IMR-90 (cell line): ENCODE measurements around the gene KLRC3. TPM values are rescaled to one million over a fixed set of nuclear protein-coding genes. Genes with fewer than 3 reads are reported as not detected.

Experiments used
- ATAC-seq: fragments of 200-7000 bp; cut with Tn5 transposase; 2 replicates; pipeline ENCODE4 v1.9.1; 2020; ENCODE audit warnings: low read depth, mild to moderate bottlenecking, moderate library complexity
- BruUV-seq: library from RNA; stranded (reverse); fragments of 400-500 nt; replicated peaks from 2 replicates; lab custom pipeline; 2021; lab: Mats Ljungman, UMichigan
- CTCF ChIA-PET: fragments of 300-600 bp; formaldehyde crosslinking; extraction: SDS; loops from one replicate; lab custom pipeline; 2021; ENCODE audit warnings: antibody characterized with exemption; lab: Yijun Ruan, JAX
- POLR2A ChIA-PET: fragments of 300-600 bp; sonication (Branson Sonifier 250); formaldehyde crosslinking; loops from one replicate; lab custom pipeline; 2022; ENCODE audit warnings: antibody characterized with exemption; ENCODE audit not compliant: unreplicated experiment; lab: Charles Lee
- DNase-seq: peaks from one replicate; pipeline ENCODE4 v3.0.0; 2013
- H2AFZ ChIP-seq: replicated peaks from 2 replicates; pipeline ENCODE3; 2013; ENCODE audit warnings: low read length, mild to moderate bottlenecking; ENCODE audit not compliant: poor library complexity
- H2AK5ac ChIP-seq: 2 replicates; pipeline ENCODE4 v1.6.1; 2013; ENCODE audit warnings: low read depth, low read length, inconsistent platforms
- H2AK9ac ChIP-seq: replicated peaks from 2 replicates; pipeline ENCODE3; 2013; ENCODE audit warnings: mild to moderate bottlenecking, low read depth, low read length, moderate library complexity; ENCODE audit not compliant: poor library complexity
- H2BK120ac ChIP-seq: 2 replicates; pipeline ENCODE4 v1.6.1; 2013; ENCODE audit warnings: low read depth, low read length, inconsistent platforms
- H2BK15ac ChIP-seq: 3 replicates; pipeline ENCODE4 v1.6.1; 2013; ENCODE audit warnings: low read depth, low read length, inconsistent platforms
- H2BK20ac ChIP-seq: 2 replicates; pipeline ENCODE4 v1.6.1; 2013; ENCODE audit warnings: low read depth, mild to moderate bottlenecking, inconsistent platforms, low read length, moderate library complexity
- H2BK5ac ChIP-seq: 2 replicates; pipeline ENCODE4 v1.6.1; 2013; ENCODE audit warnings: mild to moderate bottlenecking, low read depth, low read length, inconsistent platforms; ENCODE audit not compliant: poor library complexity, severe bottlenecking
- H3K14ac ChIP-seq: replicated peaks from 2 replicates; pipeline ENCODE4 v1.6.1; 2013; ENCODE audit warnings: low read depth, low read length, inconsistent platforms
- H3K18ac ChIP-seq: 2 replicates; pipeline ENCODE4 v1.6.1; 2013; ENCODE audit warnings: low read depth, low read length, control low read depth
- H3K23ac ChIP-seq: 2 replicates; pipeline ENCODE4 v1.6.1; 2013; ENCODE audit warnings: low read depth, low read length, inconsistent platforms
- H3K27ac ChIP-seq: 2 replicates; pipeline ENCODE4 v1.5.1; 2013; ENCODE audit warnings: mild to moderate bottlenecking, control low read depth, low read length; ENCODE audit not compliant: insufficient read depth
- H3K27me3 ChIP-seq: 2 replicates; pipeline ENCODE4 v1.6.1; 2013; ENCODE audit warnings: low read length; ENCODE audit not compliant: control insufficient read depth, insufficient read depth
- H3K36me3 ChIP-seq: 2 replicates; pipeline ENCODE4 v1.6.1; 2013; ENCODE audit warnings: low read length, mixed read lengths; ENCODE audit not compliant: control insufficient read depth, insufficient read depth
- H3K4ac ChIP-seq: 2 replicates; pipeline ENCODE4 v1.6.1; 2013; ENCODE audit warnings: low read depth, low read length, inconsistent platforms
- H3K4me1 ChIP-seq: 2 replicates; pipeline ENCODE4 v1.6.1; 2013; ENCODE audit warnings: low read length, mixed read lengths; ENCODE audit not compliant: control insufficient read depth, insufficient read depth
- H3K4me2 ChIP-seq: 2 replicates; pipeline ENCODE4 v1.6.1; 2013; ENCODE audit warnings: low read depth, mild to moderate bottlenecking, control low read depth, low read length, moderate library complexity
- H3K4me3 ChIP-seq: 2 replicates; pipeline ENCODE4 v1.5.1; 2013; ENCODE audit warnings: low read depth, mild to moderate bottlenecking, control low read depth, low read length, moderate library complexity; ENCODE audit not compliant: insufficient read depth
- H3K56ac ChIP-seq: 2 replicates; pipeline ENCODE4 v1.6.1; 2013; ENCODE audit warnings: low read length, inconsistent platforms; ENCODE audit not compliant: insufficient read depth; ENCODE audit errors: extremely low read depth
- H3K79me1 ChIP-seq, 2 experiments: 2 replicates each; pipeline ENCODE4 v1.6.1; 2013; ENCODE audit warnings: low read length in 2 of 2, inconsistent platforms in 1 of 2, low read depth in 1 of 2
- H3K9ac ChIP-seq: 2 replicates; pipeline ENCODE4 v1.6.1; 2013; ENCODE audit warnings: low read depth, low read length, control low read depth
- H3K9me1 ChIP-seq: 2 replicates; pipeline ENCODE4 v1.6.1; 2013; ENCODE audit warnings: low read length, inconsistent platforms; ENCODE audit not compliant: insufficient read depth
- H3K9me3 ChIP-seq: 2 replicates; pipeline ENCODE4 v1.6.1; 2013; ENCODE audit warnings: low read length; ENCODE audit not compliant: control insufficient read depth, insufficient read depth
- H4K20me1 ChIP-seq: 2 replicates; pipeline ENCODE4 v1.6.1; 2013; ENCODE audit warnings: low read length, inconsistent platforms; ENCODE audit not compliant: insufficient read depth
- H4K5ac ChIP-seq: 2 replicates; pipeline ENCODE4 v1.6.1; 2013; ENCODE audit warnings: mild to moderate bottlenecking, low read depth, low read length, control low read depth
- H4K8ac ChIP-seq, 2 experiments: 2 replicates each; pipeline ENCODE4 v1.6.1; 2013; ENCODE audit warnings: low read depth in 2 of 2, low read length in 2 of 2, control low read depth in 1 of 2, inconsistent platforms in 1 of 2
- H4K91ac ChIP-seq: 2 replicates; pipeline ENCODE4 v1.6.1; 2013; ENCODE audit warnings: low read depth, low read length, inconsistent platforms; ENCODE audit not compliant: insufficient read depth
- CHD1 ChIP-seq: IDR thresholded peaks from 2 replicates; pipeline ENCODE4 v1.6.1; 2012; ENCODE audit warnings: low read depth, low read length, improper control_type of control experiment
- MAFK ChIP-seq: IDR thresholded peaks from 2 replicates; pipeline ENCODE4 v1.6.1; 2012; ENCODE audit warnings: low read depth, low read length, improper control_type of control experiment
- MAZ ChIP-seq: IDR thresholded peaks from 2 replicates; pipeline ENCODE4 v1.6.1; 2012; ENCODE audit warnings: low read depth, mild to moderate bottlenecking, low read length, improper control_type of control experiment, moderate library complexity, borderline replicate concordance
- MXI1 ChIP-seq: IDR thresholded peaks from 2 replicates; pipeline ENCODE4 v1.6.1; 2012; ENCODE audit warnings: low read depth, mild to moderate bottlenecking, low read length, moderate library complexity, borderline replicate concordance
- NFE2L2 ChIP-seq: fragments of 150-350 bp; IDR thresholded peaks from 2 replicates; pipeline ENCODE4 v1.6.1; 2016; ENCODE audit warnings: low read depth, mild to moderate bottlenecking, low read length
- RCOR1 ChIP-seq: IDR thresholded peaks from 2 replicates; pipeline ENCODE4 v1.6.1; 2012; ENCODE audit warnings: mild to moderate bottlenecking, low read length, improper control_type of control experiment; ENCODE audit not compliant: insufficient replicate concordance
- RFX5 ChIP-seq: IDR thresholded peaks from 2 replicates; pipeline ENCODE4 v1.8.0; 2012; ENCODE audit warnings: low read depth, mild to moderate bottlenecking, low read length, moderate library complexity
- SMC3 ChIP-seq: fragments of 150-350 bp; IDR thresholded peaks from 2 replicates; pipeline ENCODE4 v1.6.1; 2016; ENCODE audit warnings: low read depth, mild to moderate bottlenecking, antibody characterized with exemption, low read length, moderate library complexity
- WGBS, 2 experiments: methylation state at CpG; one replicate each; pipeline versions ENCODE4 v1.1.5 to v1.1.7; 2013; ENCODE audit warnings: missing lambda C conversion rate in 2 of 2; ENCODE audit not compliant: insufficient read length in 1 of 2; ENCODE audit errors: extremely low coverage in 2 of 2; 5-methylcytosine and 5-hydroxymethylcytosine counted together
- dilution Hi-C: fragments of 300-500 bp; cut with HindIII; formaldehyde crosslinking; loops from one replicate; pipeline ENCODE4 v1.14.3; 2018; ENCODE audit warnings: low sequenced_read_pairs; ENCODE audit not compliant: unreplicated experiment
- in situ Hi-C: fragments of 300-500 bp; cut with MboI; formaldehyde crosslinking; loops from 3 replicates; pipeline ENCODE4 v1.14.3; 2019; ENCODE audit warnings: low sequenced_read_pairs, inconsistent platforms, mixed read lengths
- intact Hi-C: fragments of 100-400 bp; cut with micrococcal nuclease; formaldehyde crosslinking; loops from 2 replicates; pipeline ENCODE4 v1.10.0; 2022
- polyA plus RNA-seq, 3 experiments: library from polyadenylated mRNA; depleted of rRNA; stranded (reverse); fragments of >200 nt; gene quantifications; 2 replicates each; pipeline ENCODE4 v1.2.3, GENCODE V29; 2012; ENCODE audit warnings: low replicate concordance in 1 of 3
- total RNA-seq: library from RNA; depleted of rRNA; stranded (reverse); fragments of >200 nt; gene quantifications from 2 replicates; pipeline ENCODE4 v1.2.3, GENCODE V29; 2012

The KLRC3 gene
- total and polyA plus RNA-seq, 2 of the 4 experiments (the other 2 are of a cell fraction), result not detected

GRCh38 chr12:10408842-10409241 lies 11.6 kb downstream of the KLRC3 start:
- no peak overlapping the region for H2BK15ac ChIP-seq
- H3K79me1 ChIP-seq, result no peaks in the 10 kb centered on the region
- H2BK20ac ChIP-seq, result no peak overlapping the region
- no peak overlapping the region for H3K18ac ChIP-seq
- TF ChIP-seq MXI1 (no peak), MAFK (no peak), MAZ (no peak), SMC3 (no peak), RFX5 (no peak), RCOR1 (no peak), NFE2L2 (no peak), CHD1 (no peak)
- no TSS peak for BruUV-seq
- intact Hi-C loops (loop anchor here (10.0 kb wide), 1 partner anchor 46 kb away; the partner anchor contains the start of gene KLRC1), dilution Hi-C loops (no loop called here), in situ Hi-C loops (no loop called here)
- no peak overlapping the region for H2AK5ac ChIP-seq
- no peak for ATAC-seq
- no peaks in the 10 kb centered on the region for H4K20me1 ChIP-seq
- no peak overlapping the region for H2AFZ ChIP-seq
- H3K27me3 ChIP-seq, result peaks cover 3% of the 10 kb centered on the region
- H2BK120ac ChIP-seq, result no peak overlapping the region
- H4K91ac ChIP-seq, result no peak overlapping the region
- H3K27ac ChIP-seq, result no peak overlapping the region
- no peak overlapping the region for H3K56ac ChIP-seq
- no peaks in the 10 kb centered on the region for H3K9me1 ChIP-seq
- H3K9me3 ChIP-seq, result peaks cover 3% of the 10 kb centered on the region; the same call in 1 of the 2 replicates
- H3K14ac ChIP-seq, result no peak overlapping the region
- no peak overlapping the region for H3K23ac ChIP-seq
- no peak for DNase-seq
- ChIA-PET POLR2A (no interaction called here), CTCF (no interaction called here)
- H3K4me1 ChIP-seq, result no peaks in the 10 kb centered on the region
- H3K9ac ChIP-seq, result no peak overlapping the region
- no peak overlapping the region for H3K4me3 ChIP-seq
- H4K8ac ChIP-seq, result no peak overlapping the region
- H4K5ac ChIP-seq, result no peak overlapping the region
- no CpG with 5 or more reads among the region's 3 CpGs for WGBS, 2 experiments
- no peak overlapping the region for H2BK5ac ChIP-seq
- H3K4me2 ChIP-seq, result no peak overlapping the region
- no peak overlapping the region for H3K4ac ChIP-seq
- H3K36me3 ChIP-seq, result no peaks in the 10 kb centered on the region
- no peak overlapping the region for H2AK9ac ChIP-seq
